Fibroblast of peridontal ligament (primary cell): ENCODE results near the gene TUNAR.

Experiments used
- DNase-seq: peaks from one replicate; pipeline ENCODE4 v3.0.0-alpha.2; 2010; ENCODE audit errors: extremely low read depth

Gene TUNAR

GRCh38 chr14:95876761-95877538 lies at the start of gene TUNAR:
Gene TUNAR, plus strand, starts transcription at chr14:95876832.
- peak; percentile 3 for DNase-seq

GRCh38 chr14:95828649-95829265 lies 47.9 kb upstream of the TUNAR start:
- no peak for DNase-seq

GRCh38 chr14:95829321-95829720 lies 47.3 kb upstream of the TUNAR start:
- no peak for DNase-seq

- DNase-seq: no peak
Measured at GRCh38 chr14:95830386-95830785, 46.2 kb upstream of the TUNAR start.

- no peak for DNase-seq
Measured at GRCh38 chr14:95831041-95831440, 45.6 kb upstream of the TUNAR start.

GRCh38 chr14:95831468-95831867 lies 45.2 kb upstream of the TUNAR start:
- no peak for DNase-seq

GRCh38 chr14:95832012-95832411 lies 44.6 kb upstream of the TUNAR start:
- no peak for DNase-seq

GRCh38 chr14:95833429-95833828 lies 43.2 kb upstream of the TUNAR start:
- DNase-seq: no peak

- no peak for DNase-seq
Measured at GRCh38 chr14:95834496-95834895, 42.1 kb upstream of the TUNAR start.

- no peak for DNase-seq
Measured at GRCh38 chr14:95835121-95835730, 41.4 kb upstream of the TUNAR start.

- no peak for DNase-seq
Measured at GRCh38 chr14:95838862-95839261, 37.8 kb upstream of the TUNAR start.

- no peak for DNase-seq
Measured at GRCh38 chr14:95840094-95840700, 36.4 kb upstream of the TUNAR start.

- DNase-seq: no peak
Measured at GRCh38 chr14:95841668-95842067, 35.0 kb upstream of the TUNAR start.

GRCh38 chr14:95849761-95850160 lies 26.9 kb upstream of the TUNAR start:
- no peak for DNase-seq

- no peak for DNase-seq
Measured at GRCh38 chr14:95850429-95850828, 26.2 kb upstream of the TUNAR start.

GRCh38 chr14:95855606-95856005 lies 21.0 kb upstream of the TUNAR start:
- DNase-seq: no peak

- no peak for DNase-seq
Measured at GRCh38 chr14:95857275-95857674, 19.4 kb upstream of the TUNAR start.

- no peak for DNase-seq
Measured at GRCh38 chr14:95858893-95859292, 17.7 kb upstream of the TUNAR start.

GRCh38 chr14:95862243-95862642 lies 14.4 kb upstream of the TUNAR start:
- DNase-seq: no peak

GRCh38 chr14:95863295-95863694 lies 13.3 kb upstream of the TUNAR start:
- no peak for DNase-seq

GRCh38 chr14:95869776-95870175 lies 6.9 kb upstream of the TUNAR start:
- no peak for DNase-seq

- DNase-seq: no peak
Measured at GRCh38 chr14:95870772-95871171, 5.9 kb upstream of the TUNAR start.

- no peak for DNase-seq
Measured at GRCh38 chr14:95871531-95871930, 5.1 kb upstream of the TUNAR start.
